ENCODE measurements around the gene OTOS.

- no peak for TF ChIP-seq CTCF (IDR thresholded peaks at IDR 0.05)
- no peak for TF ChIP-seq POLR2AphosphoS5 (IDR thresholded peaks at IDR 0.05)
Observed at GRCh38 chr2:240162531-240162930, 22.1 kb upstream of the OTOS start.

Measured in prostate gland (tissue), 2 donors.